Effector memory CD4-positive, alpha-beta T cell (primary cell): ENCODE results near the gene CMC2.

Experiments
- DNase-seq, 3 donors: peaks; one replicate each; pipeline ENCODE4 v3.0.0-alpha.2; 2020
- H3K27ac ChIP-seq: 2 replicates; pipeline ENCODE4 v1.7.0; 2013; ENCODE audit warnings: mild to moderate bottlenecking, low read length, moderate library complexity; ENCODE audit not compliant: insufficient read depth, poor library complexity, severe bottlenecking
- H3K27me3 ChIP-seq: replicated peaks from 2 replicates; pipeline ENCODE4 v1.7.0; 2013; ENCODE audit warnings: mild to moderate bottlenecking, low read length; ENCODE audit not compliant: insufficient read depth, control insufficient read depth, poor library complexity, severe bottlenecking
- H3K36me3 ChIP-seq: 2 replicates; pipeline ENCODE4 v1.7.0; 2013; ENCODE audit warnings: mild to moderate bottlenecking, low read length, moderate library complexity; ENCODE audit not compliant: control insufficient read depth, insufficient read depth
- H3K4me1 ChIP-seq: 2 replicates; pipeline ENCODE4 v1.7.0; 2013; ENCODE audit warnings: low read length, mild to moderate bottlenecking; ENCODE audit not compliant: control insufficient read depth, insufficient read depth, poor library complexity, severe bottlenecking
- H3K4me3 ChIP-seq: 2 replicates; pipeline ENCODE4 v1.7.0; 2013; ENCODE audit warnings: low read length, low read depth, mild to moderate bottlenecking; ENCODE audit not compliant: insufficient read depth, poor library complexity, severe bottlenecking
- H3K9me3 ChIP-seq: 2 replicates; pipeline ENCODE4 v1.7.0; 2013; ENCODE audit warnings: mild to moderate bottlenecking, low read length, moderate library complexity; ENCODE audit not compliant: control insufficient read depth

Gene CMC2

DNA sequence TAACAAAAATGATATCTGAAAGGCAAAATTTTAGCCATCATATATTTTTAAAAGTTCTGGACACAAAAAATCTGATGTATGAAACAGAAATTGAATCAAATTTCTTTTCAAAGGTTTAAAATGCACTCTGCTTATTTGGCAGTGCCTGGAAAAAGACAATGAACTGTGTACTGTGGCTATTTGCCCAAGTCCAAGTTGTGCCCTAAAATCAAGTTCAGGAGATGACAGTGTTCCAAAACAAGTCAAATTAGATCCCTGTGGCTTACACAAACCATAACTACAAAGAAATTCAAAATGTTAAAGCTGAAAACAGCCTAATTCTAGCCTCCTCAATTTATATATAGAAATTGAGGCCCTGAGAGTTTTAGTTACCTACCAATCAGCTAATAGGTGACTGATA, 25.6 kb downstream of the CMC2 start:
- Histone ChIP-seq H3K27ac (no peak overlapping the region), H3K27me3 (no peaks in the 10 kb centered on the region), H3K4me3 (no peak overlapping the region), H3K4me1 (no peaks in the 10 kb centered on the region), H3K36me3 (peaks cover 23% of the 10 kb centered on the region), H3K9me3 (no peaks in the 10 kb centered on the region)
- no peak for DNase-seq

DNA sequence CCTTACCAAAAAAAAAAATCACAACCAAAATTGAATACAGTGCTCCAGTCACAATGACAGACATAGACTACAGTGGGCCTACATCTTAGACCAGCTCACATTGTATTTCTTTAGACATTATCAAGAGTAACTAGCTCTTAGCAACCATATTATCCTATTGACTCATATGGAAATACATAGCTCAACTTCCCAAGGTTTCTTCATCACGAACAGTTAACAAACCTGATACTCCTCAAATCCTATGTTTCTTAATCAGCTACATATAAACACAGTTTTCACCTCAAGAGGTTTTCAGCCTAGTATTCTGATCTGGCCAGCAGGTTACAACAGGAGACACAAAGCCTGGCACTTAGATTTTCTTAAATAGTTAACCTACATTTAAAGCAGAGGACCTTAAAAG, 29.7 kb downstream of the CMC2 start:
- H3K27me3 ChIP-seq = no peaks in the 10 kb centered on the region
- no peak for DNase-seq
- H3K4me1 ChIP-seq = no peaks in the 10 kb centered on the region
- no peak overlapping the region for H3K4me3 ChIP-seq
- H3K27ac ChIP-seq = no peak overlapping the region
- no peaks in the 10 kb centered on the region for H3K9me3 ChIP-seq
- H3K36me3 ChIP-seq = peaks cover 33% of the 10 kb centered on the region

DNA sequence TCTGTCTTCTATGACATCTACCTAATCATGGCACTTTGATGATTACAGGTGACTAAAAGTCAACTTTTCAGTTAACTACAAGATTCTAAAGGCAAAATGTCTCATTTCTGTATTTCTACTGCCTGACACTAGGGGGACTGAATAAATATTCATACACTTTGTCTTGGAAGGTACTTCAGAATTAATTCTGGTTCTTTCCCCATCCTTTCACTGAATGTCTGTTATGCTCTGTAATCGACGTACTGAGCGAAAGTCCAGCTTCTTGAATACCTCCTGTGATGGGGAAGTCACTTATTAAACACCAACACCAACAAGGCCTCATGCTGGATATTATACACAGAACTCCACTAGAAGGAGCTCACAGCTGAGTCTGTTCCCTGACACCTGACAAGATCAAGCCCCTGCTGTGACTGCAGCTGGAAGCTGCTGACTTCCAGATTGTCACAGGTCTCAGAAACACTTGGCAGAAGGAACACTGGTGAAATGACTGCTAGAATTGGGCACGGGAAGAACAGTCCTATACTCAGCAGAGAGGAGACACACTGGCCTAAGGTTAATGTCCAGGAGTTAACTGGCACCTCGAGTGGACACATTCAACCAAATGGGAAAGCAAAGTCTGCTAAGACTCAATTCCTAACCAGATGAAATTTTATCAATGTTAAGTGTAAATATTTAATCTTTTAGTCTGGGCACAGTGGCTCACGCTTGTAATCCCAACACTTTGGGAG, 31.9 kb downstream of the CMC2 start:
- no peak for DNase-seq
- H3K27ac ChIP-seq = no peak overlapping the region
- no peaks in the 10 kb centered on the region for H3K27me3 ChIP-seq
- H3K9me3 ChIP-seq = no peaks in the 10 kb centered on the region
- no peaks in the 10 kb centered on the region for H3K4me1 ChIP-seq
- H3K36me3 ChIP-seq = peaks cover 30% of the 10 kb centered on the region
- H3K4me3 ChIP-seq = no peak overlapping the region

DNA sequence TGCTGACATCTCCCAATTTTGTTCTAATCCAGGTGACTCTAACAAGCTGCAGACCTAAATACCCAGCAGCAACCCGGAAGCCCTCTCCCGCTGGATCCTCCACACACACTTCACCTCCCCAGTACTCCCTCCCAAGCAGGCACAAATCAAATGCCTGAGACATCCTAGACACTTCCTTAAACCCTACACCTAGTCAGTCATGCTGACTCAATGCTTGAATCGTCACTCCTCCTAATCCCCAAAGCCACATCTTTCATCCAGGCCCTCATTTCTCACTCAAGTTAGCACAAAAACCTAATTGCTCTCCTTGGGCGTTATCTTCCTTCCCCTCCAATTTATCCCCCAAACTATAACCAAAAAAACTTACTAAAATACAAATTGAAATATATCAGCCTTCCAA, 32.7 kb downstream of the CMC2 start:
- Histone ChIP-seq H3K27ac (no peak overlapping the region), H3K4me3 (no peak overlapping the region), H3K27me3 (no peaks in the 10 kb centered on the region), H3K36me3 (peaks cover 24% of the 10 kb centered on the region), H3K9me3 (no peaks in the 10 kb centered on the region), H3K4me1 (no peaks in the 10 kb centered on the region)
- DNase-seq = no peak

DNA sequence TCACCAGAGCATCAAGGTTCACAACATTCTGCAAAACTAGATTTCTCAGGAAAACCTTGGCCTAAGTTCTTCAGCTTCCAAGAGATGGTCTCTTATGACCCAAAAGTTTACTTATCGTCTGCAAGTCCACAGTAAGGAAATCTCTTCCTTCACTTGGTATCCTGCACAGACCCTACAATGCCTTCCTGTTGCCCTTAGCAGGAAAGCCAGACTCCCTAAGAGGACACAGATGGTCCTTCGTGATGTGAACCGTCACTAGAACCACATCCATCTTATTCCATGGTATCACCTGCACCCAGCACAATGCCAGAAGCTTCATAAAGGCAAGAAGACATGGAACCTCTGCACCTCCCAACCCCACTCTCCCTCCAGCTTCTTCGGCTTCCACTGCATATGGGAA, 34.1 kb downstream of the CMC2 start:
- no peaks in the 10 kb centered on the region for H3K9me3 ChIP-seq
- H3K27me3 ChIP-seq = no peaks in the 10 kb centered on the region
- H3K4me3 ChIP-seq = no peak overlapping the region
- H3K36me3 ChIP-seq = peaks cover 13% of the 10 kb centered on the region
- no peak for DNase-seq
- no peak overlapping the region for H3K27ac ChIP-seq
- H3K4me1 ChIP-seq = no peaks in the 10 kb centered on the region

DNA sequence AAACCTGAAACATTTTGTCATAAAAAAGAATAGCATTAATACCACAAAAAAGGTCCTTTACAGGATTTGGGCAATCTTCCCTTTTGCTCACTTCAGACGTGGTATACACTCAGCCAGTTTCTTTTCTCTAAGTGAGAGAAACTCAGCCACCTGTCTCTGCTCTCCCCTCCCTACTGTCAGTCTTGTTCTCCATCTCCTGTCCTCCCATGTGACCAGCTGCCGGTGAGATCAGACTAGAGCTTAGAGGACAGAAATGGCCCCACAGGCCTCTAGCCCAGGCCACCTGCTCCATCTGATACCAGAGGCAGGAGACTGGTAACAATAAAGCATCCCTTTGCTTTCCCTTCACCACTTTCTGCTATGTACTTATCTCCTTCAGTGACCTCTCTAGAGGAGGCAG, 34.9 kb downstream of the CMC2 start:
- H3K9me3 ChIP-seq = no peaks in the 10 kb centered on the region
- no peaks in the 10 kb centered on the region for H3K27me3 ChIP-seq
- no peaks in the 10 kb centered on the region for H3K4me1 ChIP-seq
- peaks cover 13% of the 10 kb centered on the region for H3K36me3 ChIP-seq
- H3K4me3 ChIP-seq = no peak overlapping the region
- no peak for DNase-seq
- no peak overlapping the region for H3K27ac ChIP-seq

DNA sequence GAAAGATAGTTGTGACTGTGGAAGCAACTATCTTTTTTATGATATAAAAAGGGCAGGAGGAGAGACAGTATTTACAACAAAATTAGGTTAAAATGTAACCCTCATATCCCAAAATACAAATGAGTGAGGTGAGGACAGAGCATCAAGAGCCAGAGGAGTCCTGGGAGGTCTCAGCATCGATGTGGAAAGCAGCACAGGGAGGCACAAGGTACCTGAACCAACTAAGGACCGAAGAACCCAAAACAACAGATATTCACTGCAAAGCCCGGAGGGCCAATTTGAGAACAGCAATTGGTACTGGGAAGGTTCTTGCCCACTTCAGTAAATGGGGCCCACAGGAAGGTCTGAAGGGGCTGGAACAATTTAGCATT, 37.6 kb downstream of the CMC2 start:
- Histone ChIP-seq H3K27ac (no peak overlapping the region), H3K9me3 (no peaks in the 10 kb centered on the region), H3K36me3 (peaks cover 4% of the 10 kb centered on the region), H3K27me3 (no peaks in the 10 kb centered on the region), H3K4me1 (no peaks in the 10 kb centered on the region), H3K4me3 (no peak overlapping the region)
- no peak for DNase-seq

DNA sequence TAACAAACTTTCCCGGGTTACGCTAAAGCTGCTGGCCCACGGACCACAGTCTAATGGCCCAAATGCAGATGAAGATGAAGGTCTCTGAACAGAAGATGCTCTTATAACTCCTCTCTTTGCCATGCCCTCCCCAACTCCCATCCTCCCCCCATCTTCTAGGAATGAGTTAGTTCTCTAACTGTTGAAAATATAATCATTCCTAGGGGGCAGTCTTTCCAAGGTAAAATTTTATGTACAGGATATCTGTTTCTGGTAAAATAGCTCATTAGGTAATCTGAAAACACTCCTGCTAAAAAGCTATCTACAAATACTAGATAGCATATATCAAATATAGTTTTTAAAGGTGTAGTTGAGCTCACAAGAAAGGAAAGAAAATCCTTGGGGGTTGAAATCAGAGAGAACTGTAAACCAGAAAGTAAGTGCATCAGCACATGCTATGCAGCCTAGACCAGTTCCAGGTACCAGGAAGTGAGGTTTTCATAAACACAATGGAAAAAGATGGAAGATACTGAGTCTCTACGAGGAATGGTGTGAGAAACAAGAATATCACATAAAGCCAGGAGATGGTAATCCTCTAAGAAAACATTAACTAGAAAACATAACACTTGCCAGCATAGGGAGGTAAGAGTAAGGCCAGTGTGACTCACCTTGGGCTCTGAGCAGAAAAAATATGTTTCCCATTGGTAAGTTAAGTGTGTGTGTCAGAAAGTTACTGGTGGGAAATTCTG, 38.1 kb downstream of the CMC2 start:
- Histone ChIP-seq H3K4me1 (no peaks in the 10 kb centered on the region), H3K27ac (no peak overlapping the region), H3K27me3 (no peaks in the 10 kb centered on the region), H3K4me3 (no peak overlapping the region), H3K36me3 (peaks cover 4% of the 10 kb centered on the region), H3K9me3 (no peaks in the 10 kb centered on the region)
- DNase-seq = no peak

DNA sequence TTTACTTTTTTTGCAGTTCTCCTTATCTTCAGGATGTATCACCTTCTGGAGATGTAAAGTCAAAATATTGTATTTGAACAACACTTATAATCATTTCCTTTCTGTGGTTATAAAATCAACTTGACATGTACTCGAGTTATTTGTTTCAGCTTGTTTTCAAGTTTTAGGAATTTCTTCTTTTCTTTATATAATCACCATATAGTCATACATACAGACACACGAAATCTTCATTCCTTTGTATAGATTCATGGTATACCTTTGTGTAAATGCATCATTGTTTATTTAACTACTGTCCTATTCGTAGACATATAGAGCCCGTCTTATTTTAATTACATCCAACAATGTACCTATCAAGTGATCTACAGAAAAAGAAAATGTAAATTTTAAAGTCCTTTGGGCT, 40.1 kb downstream of the CMC2 start:
- no peaks in the 10 kb centered on the region for H3K9me3 ChIP-seq
- no peak overlapping the region for H3K4me3 ChIP-seq
- H3K27ac ChIP-seq = no peak overlapping the region
- DNase-seq = no peak
- H3K36me3 ChIP-seq = peaks cover 4% of the 10 kb centered on the region
- H3K4me1 ChIP-seq = no peaks in the 10 kb centered on the region
- H3K27me3 ChIP-seq = no peaks in the 10 kb centered on the region

DNA sequence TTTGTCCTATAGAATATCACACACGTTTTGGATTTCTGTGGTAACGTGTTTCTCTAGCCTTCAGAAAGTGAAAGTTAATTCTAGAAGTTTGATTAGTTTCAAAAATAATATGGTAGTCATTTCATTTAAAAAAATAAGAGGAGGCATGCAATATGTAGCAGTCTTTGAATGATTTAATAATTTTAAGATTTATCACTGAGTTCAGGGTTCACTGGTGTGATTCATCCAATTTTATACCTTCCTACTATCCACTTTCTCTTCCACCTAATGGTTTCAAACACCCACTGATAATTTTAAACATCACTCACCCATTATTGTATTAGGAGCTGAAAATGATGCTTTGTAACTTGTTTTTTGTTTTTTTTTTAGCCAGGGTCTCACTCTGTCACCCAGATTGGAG, 42.3 kb downstream of the CMC2 start:
- no peak overlapping the region for H3K27ac ChIP-seq
- no peaks in the 10 kb centered on the region for H3K36me3 ChIP-seq
- no peaks in the 10 kb centered on the region for H3K9me3 ChIP-seq
- H3K4me3 ChIP-seq = no peak overlapping the region
- H3K4me1 ChIP-seq = no peaks in the 10 kb centered on the region
- no peak for DNase-seq
- no peaks in the 10 kb centered on the region for H3K27me3 ChIP-seq
